Measurements from ENCODE around the gene IRF1.
"Not testable (repeated sequence)": the region's sequence is repeated elsewhere in the genome, so short reads cannot be mapped to it uniquely, and the experiment has no call there.

Gene IRF1

GRCh38 chr5:132438267-132438645 lies 52.3 kb downstream of the IRF1 start:
- DNase-seq (ENCODE audit: low spot score), result not testable (repeated sequence)

GRCh38 chr5:132437604-132438266 lies 52.8 kb downstream of the IRF1 start:
- DNase-seq (ENCODE audit: low spot score), result no peak

GRCh38 chr5:132436936-132437335 lies 53.6 kb downstream of the IRF1 start:
- DNase-seq (ENCODE audit: low spot score), result no peak

GRCh38 chr5:132435886-132436285 lies 54.7 kb downstream of the IRF1 start:
- DNase-seq (ENCODE audit: low spot score), result no peak

- DNase-seq (ENCODE audit: low spot score), result no peak
These were observed 55.1 kb downstream of the IRF1 start for GRCh38 chr5:132435447-132435846.

- no peak for DNase-seq (ENCODE audit: low spot score)
These were observed 55.9 kb downstream of the IRF1 start for GRCh38 chr5:132434416-132435286.

- DNase-seq (ENCODE audit: low spot score), result no peak
These were observed 57.4 kb downstream of the IRF1 start for GRCh38 chr5:132433141-132433540.

- DNase-seq (ENCODE audit: low spot score), result no peak
These were observed 58.9 kb downstream of the IRF1 start for GRCh38 chr5:132431632-132432031.

Data from globus pallidus (tissue), 1 donor.